ENCODE measurements around the gene NFATC3.
"Not testable (repeated sequence)": the region's sequence is repeated elsewhere in the genome, so short reads cannot be mapped to it uniquely, and the experiment has no call there.

Gene NFATC3

DNA sequence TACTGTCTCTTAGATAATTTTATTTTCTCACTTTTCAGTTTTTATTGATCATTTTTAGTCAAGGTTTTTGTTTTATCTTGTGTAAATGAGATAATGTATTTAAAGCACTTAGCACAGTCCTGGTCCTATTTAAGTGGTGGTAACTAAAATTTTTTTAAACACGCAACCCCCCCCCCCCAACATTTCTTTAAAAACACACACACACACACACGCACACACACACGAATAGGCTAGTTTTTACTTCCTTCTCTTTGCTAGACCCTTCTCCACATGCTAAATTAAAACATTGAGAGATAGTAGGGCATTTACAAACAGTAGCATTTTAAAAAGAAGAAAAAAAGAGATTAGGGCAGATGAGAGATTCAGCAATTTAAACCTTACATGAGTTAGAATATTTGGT is 5.0 kb downstream of the NFATC3 start:
- no peak for DNase-seq (ENCODE audit: low read depth)

DNA sequence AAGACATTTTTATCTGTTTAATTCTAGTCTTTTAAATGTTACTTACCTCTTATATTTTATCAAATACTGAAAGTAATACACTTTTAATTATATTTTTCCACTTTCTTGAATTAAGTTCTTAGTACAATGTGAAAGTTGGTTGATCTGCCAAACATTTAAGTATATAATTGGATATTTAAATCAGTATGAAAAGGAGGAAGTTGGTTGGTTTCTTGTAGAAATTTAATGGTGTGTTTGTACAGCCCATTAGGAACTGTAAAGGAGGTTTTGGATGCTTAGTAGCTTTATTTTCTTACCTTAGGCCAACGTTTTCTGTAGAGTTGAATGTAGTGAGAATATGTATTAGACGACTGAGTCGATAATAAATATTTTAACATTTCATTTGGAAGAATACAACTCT is 5.4 kb downstream of the NFATC3 start:
- DNase-seq (ENCODE audit: low read depth): no peak

GRCh38 chr16:68091380-68092261 is 6.5 kb downstream of the NFATC3 start:
- DNase-seq (ENCODE audit: low read depth): no peak

- not testable (repeated sequence) for DNase-seq (ENCODE audit: low read depth)
Measured at GRCh38 chr16:68092275-68092674, 7.1 kb downstream of the NFATC3 start.

- no peak for DNase-seq (ENCODE audit: low read depth)
Measured at GRCh38 chr16:68093816-68094613, 8.8 kb downstream of the NFATC3 start.

GRCh38 chr16:68094614-68094934 is 9.4 kb downstream of the NFATC3 start:
- DNase-seq (ENCODE audit: low read depth): no peak

DNA sequence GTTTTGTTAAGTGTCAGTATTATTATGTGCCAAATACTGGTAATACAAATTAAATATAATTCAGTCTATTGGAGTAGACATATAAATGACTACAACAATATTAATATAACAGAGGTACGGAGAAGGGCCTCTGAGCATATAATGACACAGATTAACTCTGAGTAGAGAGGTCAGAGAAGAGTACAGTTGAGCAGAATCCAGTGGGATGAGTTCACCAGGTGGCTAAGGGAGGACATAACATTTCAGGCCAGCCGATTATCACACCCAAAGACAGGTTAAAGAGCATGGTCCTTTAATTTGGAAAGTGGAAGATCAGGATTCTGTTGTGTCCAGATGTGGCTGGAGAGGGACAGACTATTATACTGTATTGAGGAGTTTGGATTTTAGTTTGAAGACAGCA is 11.3 kb downstream of the NFATC3 start:
- DNase-seq (ENCODE audit: low read depth): no peak

DNA sequence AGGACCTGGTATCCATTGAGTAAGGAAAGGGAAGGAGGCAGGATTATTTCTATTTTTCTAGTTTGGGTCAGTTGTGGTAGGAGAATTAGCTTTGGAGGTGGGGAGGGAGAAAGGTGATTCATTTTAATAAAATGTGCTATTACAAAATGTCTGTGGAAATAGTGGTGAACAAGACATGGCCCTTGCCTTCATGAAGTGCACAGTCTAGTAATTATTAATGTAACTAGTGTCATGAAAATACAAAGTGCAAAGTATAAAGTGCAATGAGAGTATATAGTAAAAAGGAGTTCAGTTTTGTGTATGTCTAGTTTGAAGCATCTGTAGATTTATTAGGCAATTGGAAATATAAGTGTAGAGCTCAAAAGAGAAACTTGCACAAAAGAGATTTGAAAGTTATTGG is 11.9 kb downstream of the NFATC3 start:
- no peak for DNase-seq (ENCODE audit: low read depth)

- DNase-seq (ENCODE audit: low read depth): no peak
Measured at GRCh38 chr16:68097895-68098294, 12.7 kb downstream of the NFATC3 start.

GRCh38 chr16:68100488-68100887 is 15.3 kb downstream of the NFATC3 start:
- no peak for DNase-seq (ENCODE audit: low read depth)

DNA sequence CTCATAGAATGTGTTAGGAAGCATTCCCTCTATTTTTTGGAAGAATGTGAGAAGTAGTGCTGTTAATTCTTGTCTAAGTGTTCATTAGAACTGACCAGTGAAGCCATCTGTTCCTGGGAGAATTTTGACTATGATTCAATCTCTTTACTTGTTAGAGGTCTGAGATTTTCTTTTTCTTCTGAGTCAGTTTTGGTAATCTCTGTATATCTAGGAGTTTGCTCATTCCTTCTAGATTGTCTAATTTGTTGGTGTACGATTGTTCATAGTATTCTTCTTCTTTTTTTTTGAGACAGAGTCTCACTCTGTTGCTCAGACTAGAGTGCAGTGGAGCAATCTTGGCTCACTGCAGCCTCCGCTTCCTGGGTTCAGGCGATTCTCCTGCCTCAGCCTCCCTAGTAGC is 20.4 kb downstream of the NFATC3 start:
- no peak for DNase-seq (ENCODE audit: low read depth)

GRCh38 chr16:68107230-68107928 is 22.2 kb downstream of the NFATC3 start:
- DNase-seq (ENCODE audit: low read depth): not testable (repeated sequence)

DNA sequence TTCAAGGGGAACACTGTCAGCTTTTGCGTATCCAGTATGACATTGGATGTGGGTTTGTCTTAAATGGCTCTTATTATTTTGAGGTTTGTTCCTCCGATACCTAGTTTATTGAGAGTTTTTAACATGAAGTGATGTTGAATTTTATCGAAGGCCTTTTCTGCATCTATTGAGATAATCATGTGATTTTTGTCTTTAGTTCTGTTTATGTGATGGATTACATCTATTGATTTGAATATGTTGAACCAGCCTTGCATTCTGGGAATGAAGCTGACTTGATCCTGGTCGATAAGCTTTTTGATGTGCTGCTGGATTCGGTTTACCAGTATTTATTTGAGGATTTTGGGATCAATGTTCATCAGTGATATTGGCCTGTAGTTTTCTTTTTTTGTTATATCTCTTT is 24.0 kb downstream of the NFATC3 start:
- DNase-seq (ENCODE audit: low read depth): not testable (repeated sequence)

GRCh38 chr16:68110611-68111010 is 25.4 kb downstream of the NFATC3 start:
- not testable (repeated sequence) for DNase-seq (ENCODE audit: low read depth)

DNA sequence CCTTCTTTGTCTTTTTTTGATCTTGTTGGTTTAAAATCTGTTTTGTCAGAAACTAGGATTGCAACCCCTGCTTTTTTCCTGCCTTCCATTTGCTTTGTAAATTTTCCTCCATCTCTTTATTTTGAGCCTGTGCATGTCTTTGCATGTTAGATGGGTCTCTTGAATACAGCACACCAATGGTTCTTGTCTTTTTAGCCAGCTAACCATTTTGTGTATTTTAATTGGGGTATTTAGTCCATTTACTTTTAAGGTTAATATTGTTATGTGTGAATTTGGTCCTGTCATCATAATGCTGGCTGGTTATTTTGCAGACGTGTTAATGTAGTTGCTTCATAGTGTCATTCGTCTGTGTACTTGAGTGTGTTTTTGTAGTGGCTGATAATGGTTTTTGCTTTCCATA is 26.2 kb downstream of the NFATC3 start:
- no peak for DNase-seq (ENCODE audit: low read depth)

DNA sequence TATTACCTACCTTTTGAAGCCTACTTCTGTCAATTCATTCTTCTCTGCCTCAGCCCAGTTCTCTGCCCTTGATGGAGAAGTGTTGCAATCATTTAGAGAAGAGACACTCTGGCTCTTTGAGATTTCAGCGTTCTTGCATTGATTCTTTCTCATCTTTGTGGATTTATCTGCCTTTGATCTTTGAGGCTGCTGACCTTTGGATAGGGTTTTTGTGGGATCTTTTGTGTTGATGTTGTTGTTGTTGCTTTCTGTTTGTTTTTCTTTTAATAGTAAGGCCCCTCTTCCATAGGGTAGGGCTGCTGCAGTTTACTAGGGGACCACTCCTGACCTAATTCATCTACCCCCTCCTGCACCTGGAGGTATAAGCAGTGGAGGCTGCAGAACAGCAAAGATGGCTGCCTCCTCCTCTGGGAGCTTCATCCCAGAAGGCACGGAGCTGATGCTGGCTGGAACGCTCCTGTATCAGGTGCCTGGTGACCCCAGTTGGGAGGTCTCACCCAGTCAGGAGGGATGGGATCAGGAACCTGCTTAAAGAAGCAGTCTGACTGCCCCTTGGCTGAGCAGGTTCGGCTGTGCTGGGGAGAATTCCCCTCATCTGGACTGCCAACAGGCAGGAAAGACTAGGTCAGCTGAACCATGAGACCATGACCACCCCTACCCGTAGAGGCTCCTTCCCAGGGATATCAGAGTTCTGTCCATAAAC is 28.0 kb downstream of the NFATC3 start:
- DNase-seq (ENCODE audit: low read depth): no peak

- DNase-seq (ENCODE audit: low read depth): no peak
Measured at GRCh38 chr16:68113765-68114240, 28.6 kb downstream of the NFATC3 start.

DNA sequence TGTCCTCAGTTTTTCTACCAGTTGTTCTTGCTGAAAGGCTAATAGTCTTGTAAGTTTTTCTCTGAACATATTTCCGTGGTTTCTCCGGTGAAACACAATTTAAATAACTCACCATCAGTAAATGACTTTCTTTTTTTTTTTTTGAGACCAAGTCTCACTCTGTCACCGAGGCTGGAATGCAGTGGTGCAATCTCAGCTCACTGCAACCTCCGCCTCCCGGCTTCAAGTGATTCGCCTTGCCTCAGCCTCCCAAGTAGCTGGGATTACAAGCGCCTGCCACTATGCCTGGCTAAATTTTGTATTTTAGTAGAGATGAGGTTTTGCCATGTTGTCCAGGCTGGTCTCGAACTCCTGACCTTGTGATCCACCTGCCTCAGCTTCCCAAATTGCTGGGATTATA is 29.8 kb downstream of the NFATC3 start:
- DNase-seq (ENCODE audit: low read depth): not testable (repeated sequence)

GRCh38 chr16:68115851-68116250 is 30.7 kb downstream of the NFATC3 start:
- DNase-seq (ENCODE audit: low read depth): no peak

GRCh38 chr16:68116256-68116867 is 31.2 kb downstream of the NFATC3 start:
- DNase-seq (ENCODE audit: low read depth): no peak

- no peak for DNase-seq (ENCODE audit: low read depth)
Measured at GRCh38 chr16:68117884-68118283, 32.7 kb downstream of the NFATC3 start.
